HG02870 (cell line): Measurements from ENCODE around the gene DAP.
A peak's percentile ranks its signal among the peaks of the same experiment; 100 is the strongest.

Experiments
- ATAC-seq: cut with Tn5 transposase; IDR thresholded peaks from one replicate; pipeline ENCODE4 v1.9.1; 2021; ENCODE audit warnings: mild to moderate bottlenecking, moderate library complexity; ENCODE audit not compliant: unreplicated experiment

DAP gene

GRCh38 chr5:10712574-10713366 lies 48.3 kb downstream of the DAP start:
- ATAC-seq, result peak; percentile 97

- no peak for ATAC-seq
These were observed 49.5 kb downstream of the DAP start for GRCh38 chr5:10711562-10711961.

- no peak for ATAC-seq
These were observed 50.4 kb downstream of the DAP start for GRCh38 chr5:10710513-10711128.

- no peak for ATAC-seq
These were observed 51.1 kb downstream of the DAP start for GRCh38 chr5:10709933-10710332.

- ATAC-seq, result no peak
These were observed 51.6 kb downstream of the DAP start for GRCh38 chr5:10709409-10709808.

GRCh38 chr5:10708189-10708944 lies 52.7 kb downstream of the DAP start:
- ATAC-seq, result peak; percentile 40

GRCh38 chr5:10707198-10708142 lies 53.6 kb downstream of the DAP start:
- ATAC-seq, result no peak

GRCh38 chr5:10706326-10706725 lies 54.7 kb downstream of the DAP start:
- ATAC-seq, result no peak

GRCh38 chr5:10705747-10706146 lies 55.3 kb downstream of the DAP start:
- ATAC-seq, result no peak

GRCh38 chr5:10704949-10705621 lies 55.9 kb downstream of the DAP start:
- no peak for ATAC-seq

GRCh38 chr5:10703676-10704075 lies 57.4 kb downstream of the DAP start:
- no peak for ATAC-seq

GRCh38 chr5:10702911-10703491 lies 58.0 kb downstream of the DAP start:
- ATAC-seq, result no peak

GRCh38 chr5:10702040-10702629 lies 58.9 kb downstream of the DAP start:
- ATAC-seq, result no peak

- no peak for ATAC-seq
These were observed 59.4 kb downstream of the DAP start for GRCh38 chr5:10701567-10702039.

GRCh38 chr5:10700516-10700915 lies 60.5 kb downstream of the DAP start:
- peak; percentile 5 for ATAC-seq

- peak; percentile 71 for ATAC-seq
These were observed 61.0 kb downstream of the DAP start for GRCh38 chr5:10699987-10700386.

- ATAC-seq, result peak; percentile 38
These were observed 61.7 kb downstream of the DAP start for GRCh38 chr5:10699281-10699874.

GRCh38 chr5:10695759-10696543 lies 65.1 kb downstream of the DAP start:
- ATAC-seq, result no peak
